ENCODE results near the gene NDUFA11. TPM values are rescaled to one million over a fixed set of nuclear protein-coding genes. Genes with fewer than 3 reads are reported as not detected.
A peak's percentile ranks its signal among the peaks of the same experiment; 100 is the strongest.

The NDUFA11 gene
- total and polyA plus RNA-seq, 9 of the 15 experiments (the other 6 are each of a cell fraction or from before 2014, with no cell fraction given) = 63.3 to 486 (median 274) TPM

DNA sequence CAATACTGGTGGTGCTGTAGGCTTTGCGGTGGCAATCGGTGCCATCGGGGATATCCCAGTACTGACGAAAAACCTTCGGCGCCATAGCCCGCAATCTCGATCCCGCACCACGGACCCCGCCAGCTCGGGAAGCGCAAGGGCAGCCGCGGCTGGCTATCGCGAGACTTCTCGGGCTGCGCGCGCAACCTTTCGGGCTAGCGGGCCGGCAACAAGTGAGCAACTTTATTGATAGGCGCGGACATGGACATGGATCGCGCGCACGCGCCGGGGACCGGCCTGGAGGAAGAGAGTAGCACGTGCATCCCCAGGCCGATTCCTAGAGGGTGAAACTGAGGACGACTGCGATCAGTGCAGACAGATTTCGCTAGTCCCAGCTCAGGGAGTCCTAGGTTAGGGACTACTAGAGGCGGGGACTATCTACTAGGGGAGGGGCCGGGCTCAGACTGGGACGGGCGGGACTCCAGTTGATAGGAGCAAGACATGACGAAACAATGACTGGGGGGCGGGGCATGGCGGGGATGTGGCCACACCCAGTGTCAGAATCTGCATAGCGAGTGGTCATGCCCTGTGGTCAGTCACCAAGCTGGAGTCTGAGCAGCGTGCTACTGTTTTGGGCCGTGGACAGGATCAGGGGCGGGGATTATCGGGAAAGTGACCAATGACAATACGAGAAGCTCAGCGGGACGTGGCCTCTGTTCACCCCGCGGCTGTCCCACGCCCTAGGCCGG is at the start of gene NDUFA11 (continued):
- TF ChIP-seq KLF13 (tag; IDR thresholded peaks at IDR 0.05; ENCODE audit: borderline replicate concordance, low read depth) = peak; percentile 31; the same call in 1 of the 2 replicates
- peak; percentile 67 for TF ChIP-seq KLF1 (tag; IDR thresholded peaks at IDR 0.05)
- TF ChIP-seq, protein P1, sequence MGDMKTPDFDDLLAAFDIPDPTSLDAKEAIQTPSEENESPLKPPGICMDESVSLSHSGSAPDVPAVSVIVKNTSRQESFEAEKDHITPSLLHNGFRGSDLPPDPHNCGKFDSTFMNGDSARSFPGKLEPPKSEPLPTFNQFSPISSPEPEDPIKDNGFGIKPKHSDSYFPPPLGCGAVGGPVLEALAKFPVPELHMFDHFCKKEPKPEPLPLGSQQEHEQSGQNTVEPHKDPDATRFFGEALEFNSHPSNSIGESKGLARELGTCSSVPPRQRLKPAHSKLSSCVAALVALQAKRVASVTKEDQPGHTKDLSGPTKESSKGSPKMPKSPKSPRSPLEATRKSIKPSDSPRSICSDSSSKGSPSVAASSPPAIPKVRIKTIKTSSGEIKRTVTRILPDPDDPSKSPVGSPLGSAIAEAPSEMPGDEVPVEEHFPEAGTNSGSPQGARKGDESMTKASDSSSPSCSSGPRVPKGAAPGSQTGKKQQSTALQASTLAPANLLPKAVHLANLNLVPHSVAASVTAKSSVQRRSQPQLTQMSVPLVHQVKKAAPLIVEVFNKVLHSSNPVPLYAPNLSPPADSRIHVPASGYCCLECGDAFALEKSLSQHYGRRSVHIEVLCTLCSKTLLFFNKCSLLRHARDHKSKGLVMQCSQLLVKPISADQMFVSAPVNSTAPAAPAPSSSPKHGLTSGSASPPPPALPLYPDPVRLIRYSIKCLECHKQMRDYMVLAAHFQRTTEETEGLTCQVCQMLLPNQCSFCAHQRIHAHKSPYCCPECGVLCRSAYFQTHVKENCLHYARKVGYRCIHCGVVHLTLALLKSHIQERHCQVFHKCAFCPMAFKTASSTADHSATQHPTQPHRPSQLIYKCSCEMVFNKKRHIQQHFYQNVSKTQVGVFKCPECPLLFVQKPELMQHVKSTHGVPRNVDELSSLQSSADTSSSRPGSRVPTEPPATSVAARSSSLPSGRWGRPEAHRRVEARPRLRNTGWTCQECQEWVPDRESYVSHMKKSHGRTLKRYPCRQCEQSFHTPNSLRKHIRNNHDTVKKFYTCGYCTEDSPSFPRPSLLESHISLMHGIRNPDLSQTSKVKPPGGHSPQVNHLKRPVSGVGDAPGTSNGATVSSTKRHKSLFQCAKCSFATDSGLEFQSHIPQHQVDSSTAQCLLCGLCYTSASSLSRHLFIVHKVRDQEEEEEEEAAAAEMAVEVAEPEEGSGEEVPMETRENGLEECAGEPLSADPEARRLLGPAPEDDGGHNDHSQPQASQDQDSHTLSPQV (IDR thresholded peaks at IDR 0.05) = no peak
- peak; percentile 55; the same call in 1 of the 2 replicates for TF ChIP-seq MXI1 (IDR thresholded peaks at IDR 0.05; ENCODE audit: low read depth, low read length)
- TF ChIP-seq ZNF717 (CRISPR knock-in tag; IDR thresholded peaks at IDR 0.05) = no peak
- no peak for TF ChIP-seq HNRNPH1 (optimal IDR thresholded peaks at IDR 0.05; ENCODE audit: low read depth, low read length)
- no peak for TF ChIP-seq SRSF7 (optimal IDR thresholded peaks at IDR 0.05; ENCODE audit: low read depth, low read length)
- TF ChIP-seq SAFB2 (IDR thresholded peaks at IDR 0.05; ENCODE audit: borderline replicate concordance, low read depth, low read length, severe bottlenecking) = no peak
- TF ChIP-seq ZNF76 (CRISPR knock-in tag; IDR thresholded peaks at IDR 0.05; ENCODE audit: borderline replicate concordance) = 0 out of 2 replicates have a peak, but pooled peaks have one; percentile 62
- TF ChIP-seq, protein P2, sequence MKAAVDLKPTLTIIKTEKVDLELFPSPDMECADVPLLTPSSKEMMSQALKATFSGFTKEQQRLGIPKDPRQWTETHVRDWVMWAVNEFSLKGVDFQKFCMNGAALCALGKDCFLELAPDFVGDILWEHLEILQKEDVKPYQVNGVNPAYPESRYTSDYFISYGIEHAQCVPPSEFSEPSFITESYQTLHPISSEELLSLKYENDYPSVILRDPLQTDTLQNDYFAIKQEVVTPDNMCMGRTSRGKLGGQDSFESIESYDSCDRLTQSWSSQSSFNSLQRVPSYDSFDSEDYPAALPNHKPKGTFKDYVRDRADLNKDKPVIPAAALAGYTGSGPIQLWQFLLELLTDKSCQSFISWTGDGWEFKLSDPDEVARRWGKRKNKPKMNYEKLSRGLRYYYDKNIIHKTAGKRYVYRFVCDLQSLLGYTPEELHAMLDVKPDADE (conservative IDR thresholded peaks at IDR 0.05; ENCODE audit: control insufficient read depth, low read depth, low read length) = peak; percentile 70
- no peak for TF ChIP-seq ETV6 (IDR thresholded peaks at IDR 0.05; ENCODE audit: borderline replicate concordance in 1 of 2, low read depth in 2 of 2, low read length in 1 of 2)
- no peak for TF ChIP-seq ETV6 (CRISPR knock-in tag; IDR thresholded peaks at IDR 0.05; ENCODE audit: borderline replicate concordance)
- TF ChIP-seq MAZ (CRISPR knock-in tag; conservative IDR thresholded peaks at IDR 0.05 in 1 of 2, IDR thresholded peaks at IDR 0.05 in 1 of 2) = peak; percentile 75 to 76; a peak in 3 of 4 replicates
- no peak for TF ChIP-seq POLR3A (IDR thresholded peaks at IDR 0.05; ENCODE audit: borderline replicate concordance, extremely low read depth, insufficient read depth, insufficient read length)
- TF ChIP-seq, protein P3, sequence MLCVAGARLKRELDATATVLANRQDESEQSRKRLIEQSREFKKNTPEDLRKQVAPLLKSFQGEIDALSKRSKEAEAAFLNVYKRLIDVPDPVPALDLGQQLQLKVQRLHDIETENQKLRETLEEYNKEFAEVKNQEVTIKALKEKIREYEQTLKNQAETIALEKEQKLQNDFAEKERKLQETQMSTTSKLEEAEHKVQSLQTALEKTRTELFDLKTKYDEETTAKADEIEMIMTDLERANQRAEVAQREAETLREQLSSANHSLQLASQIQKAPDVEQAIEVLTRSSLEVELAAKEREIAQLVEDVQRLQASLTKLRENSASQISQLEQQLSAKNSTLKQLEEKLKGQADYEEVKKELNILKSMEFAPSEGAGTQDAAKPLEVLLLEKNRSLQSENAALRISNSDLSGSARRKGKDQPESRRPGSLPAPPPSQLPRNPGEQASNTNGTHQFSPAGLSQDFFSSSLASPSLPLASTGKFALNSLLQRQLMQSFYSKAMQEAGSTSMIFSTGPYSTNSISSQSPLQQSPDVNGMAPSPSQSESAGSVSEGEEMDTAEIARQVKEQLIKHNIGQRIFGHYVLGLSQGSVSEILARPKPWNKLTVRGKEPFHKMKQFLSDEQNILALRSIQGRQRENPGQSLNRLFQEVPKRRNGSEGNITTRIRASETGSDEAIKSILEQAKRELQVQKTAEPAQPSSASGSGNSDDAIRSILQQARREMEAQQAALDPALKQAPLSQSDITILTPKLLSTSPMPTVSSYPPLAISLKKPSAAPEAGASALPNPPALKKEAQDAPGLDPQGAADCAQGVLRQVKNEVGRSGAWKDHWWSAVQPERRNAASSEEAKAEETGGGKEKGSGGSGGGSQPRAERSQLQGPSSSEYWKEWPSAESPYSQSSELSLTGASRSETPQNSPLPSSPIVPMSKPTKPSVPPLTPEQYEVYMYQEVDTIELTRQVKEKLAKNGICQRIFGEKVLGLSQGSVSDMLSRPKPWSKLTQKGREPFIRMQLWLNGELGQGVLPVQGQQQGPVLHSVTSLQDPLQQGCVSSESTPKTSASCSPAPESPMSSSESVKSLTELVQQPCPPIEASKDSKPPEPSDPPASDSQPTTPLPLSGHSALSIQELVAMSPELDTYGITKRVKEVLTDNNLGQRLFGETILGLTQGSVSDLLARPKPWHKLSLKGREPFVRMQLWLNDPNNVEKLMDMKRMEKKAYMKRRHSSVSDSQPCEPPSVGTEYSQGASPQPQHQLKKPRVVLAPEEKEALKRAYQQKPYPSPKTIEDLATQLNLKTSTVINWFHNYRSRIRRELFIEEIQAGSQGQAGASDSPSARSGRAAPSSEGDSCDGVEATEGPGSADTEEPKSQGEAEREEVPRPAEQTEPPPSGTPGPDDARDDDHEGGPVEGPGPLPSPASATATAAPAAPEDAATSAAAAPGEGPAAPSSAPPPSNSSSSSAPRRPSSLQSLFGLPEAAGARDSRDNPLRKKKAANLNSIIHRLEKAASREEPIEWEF (CRISPR knock-in tag; IDR thresholded peaks at IDR 0.05) = no peak

Data from K562 (cell line).